BE2C (cell line): Measurements from ENCODE around the gene SEPTIN8.

Source experiments
- DNase-seq: peaks from one replicate; pipeline ENCODE4 v3.0.0-alpha.2; 2020
- H3K27me3 ChIP-seq: fragments of 250-450 bp; sonication (Bioruptor Pico); 2 replicates; pipeline ENCODE4 v1.5.1; 2020; ENCODE audit warnings: mild to moderate bottlenecking
- H3K36me3 ChIP-seq: fragments of 250-450 bp; sonication (Bioruptor Pico); 2 replicates; pipeline ENCODE4 v1.5.1; 2020; ENCODE audit warnings: mild to moderate bottlenecking
- H3K4me1 ChIP-seq: fragments of 250-450 bp; sonication (Bioruptor Pico); 2 replicates; pipeline ENCODE4 v1.5.1; 2020
- H3K4me3 ChIP-seq: 2 replicates; pipeline ENCODE4 v1.5.1; 2011; ENCODE audit warnings: low read depth, low read length
- H3K9me3 ChIP-seq: fragments of 250-450 bp; sonication (Bioruptor Pico); 2 replicates; pipeline ENCODE4 v1.5.1; 2020
- TF ChIP-seq, protein P1 (sequence below): IDR thresholded peaks from 2 replicates; pipeline ENCODE4 v1.5.1; 2012; ENCODE audit warnings: mild to moderate bottlenecking, low read depth, low read length

SEPTIN8 gene

DNA sequence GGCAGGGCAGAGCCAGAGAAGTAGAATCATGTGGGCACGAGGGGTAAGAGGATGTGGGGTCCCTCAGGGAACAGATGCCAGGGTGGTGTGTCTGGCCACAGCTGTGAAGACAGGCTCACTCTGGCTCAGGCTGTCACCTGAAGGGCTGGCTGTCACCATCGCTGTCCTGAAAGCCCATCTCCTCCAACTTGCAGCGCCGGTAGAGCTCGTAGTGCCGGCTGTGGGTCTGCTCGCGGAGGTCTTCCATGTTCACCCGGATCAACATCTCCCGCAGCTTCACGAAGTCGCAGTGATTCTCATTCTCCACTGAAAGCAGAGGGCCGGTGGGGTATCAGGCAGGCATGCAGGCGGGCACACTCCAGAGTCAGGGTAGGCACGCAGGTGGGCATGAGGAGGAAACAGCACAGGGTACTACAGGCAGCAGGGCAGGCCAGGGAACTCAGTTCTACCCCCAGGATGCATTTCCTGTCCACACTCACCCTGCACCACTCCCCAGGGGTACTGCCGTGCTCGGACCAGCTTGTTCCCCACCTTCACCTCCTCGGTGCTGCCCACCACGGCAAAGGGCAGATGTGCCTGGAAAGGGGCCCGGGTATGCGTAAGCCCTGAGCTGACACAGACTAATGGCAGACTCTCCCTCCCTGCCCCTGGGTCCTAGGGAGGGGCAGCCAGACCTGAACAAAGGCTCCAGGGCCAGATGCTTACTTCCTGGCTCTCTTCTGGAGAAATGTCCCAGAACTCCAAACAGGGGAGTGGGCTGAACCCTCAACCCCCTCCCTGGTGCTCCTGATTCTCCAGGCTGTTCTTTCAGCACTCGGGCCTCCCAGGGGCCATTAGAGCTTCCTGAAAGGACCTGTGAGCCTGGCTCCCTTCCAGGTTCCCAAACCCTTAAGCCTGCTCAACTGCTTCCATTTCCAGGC lies 15.5 kb downstream of the SEPTIN8 start:
- Histone ChIP-seq H3K4me3 (no peak overlapping the region), H3K4me1 (no peaks in the 10 kb centered on the region), H3K9me3 (no peaks in the 10 kb centered on the region), H3K27me3 (no peaks in the 10 kb centered on the region), H3K36me3 (peaks cover 25% of the 10 kb centered on the region)
- DNase-seq = no peak
- TF ChIP-seq, protein P1, sequence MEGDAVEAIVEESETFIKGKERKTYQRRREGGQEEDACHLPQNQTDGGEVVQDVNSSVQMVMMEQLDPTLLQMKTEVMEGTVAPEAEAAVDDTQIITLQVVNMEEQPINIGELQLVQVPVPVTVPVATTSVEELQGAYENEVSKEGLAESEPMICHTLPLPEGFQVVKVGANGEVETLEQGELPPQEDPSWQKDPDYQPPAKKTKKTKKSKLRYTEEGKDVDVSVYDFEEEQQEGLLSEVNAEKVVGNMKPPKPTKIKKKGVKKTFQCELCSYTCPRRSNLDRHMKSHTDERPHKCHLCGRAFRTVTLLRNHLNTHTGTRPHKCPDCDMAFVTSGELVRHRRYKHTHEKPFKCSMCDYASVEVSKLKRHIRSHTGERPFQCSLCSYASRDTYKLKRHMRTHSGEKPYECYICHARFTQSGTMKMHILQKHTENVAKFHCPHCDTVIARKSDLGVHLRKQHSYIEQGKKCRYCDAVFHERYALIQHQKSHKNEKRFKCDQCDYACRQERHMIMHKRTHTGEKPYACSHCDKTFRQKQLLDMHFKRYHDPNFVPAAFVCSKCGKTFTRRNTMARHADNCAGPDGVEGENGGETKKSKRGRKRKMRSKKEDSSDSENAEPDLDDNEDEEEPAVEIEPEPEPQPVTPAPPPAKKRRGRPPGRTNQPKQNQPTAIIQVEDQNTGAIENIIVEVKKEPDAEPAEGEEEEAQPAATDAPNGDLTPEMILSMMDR = no peak

DNA sequence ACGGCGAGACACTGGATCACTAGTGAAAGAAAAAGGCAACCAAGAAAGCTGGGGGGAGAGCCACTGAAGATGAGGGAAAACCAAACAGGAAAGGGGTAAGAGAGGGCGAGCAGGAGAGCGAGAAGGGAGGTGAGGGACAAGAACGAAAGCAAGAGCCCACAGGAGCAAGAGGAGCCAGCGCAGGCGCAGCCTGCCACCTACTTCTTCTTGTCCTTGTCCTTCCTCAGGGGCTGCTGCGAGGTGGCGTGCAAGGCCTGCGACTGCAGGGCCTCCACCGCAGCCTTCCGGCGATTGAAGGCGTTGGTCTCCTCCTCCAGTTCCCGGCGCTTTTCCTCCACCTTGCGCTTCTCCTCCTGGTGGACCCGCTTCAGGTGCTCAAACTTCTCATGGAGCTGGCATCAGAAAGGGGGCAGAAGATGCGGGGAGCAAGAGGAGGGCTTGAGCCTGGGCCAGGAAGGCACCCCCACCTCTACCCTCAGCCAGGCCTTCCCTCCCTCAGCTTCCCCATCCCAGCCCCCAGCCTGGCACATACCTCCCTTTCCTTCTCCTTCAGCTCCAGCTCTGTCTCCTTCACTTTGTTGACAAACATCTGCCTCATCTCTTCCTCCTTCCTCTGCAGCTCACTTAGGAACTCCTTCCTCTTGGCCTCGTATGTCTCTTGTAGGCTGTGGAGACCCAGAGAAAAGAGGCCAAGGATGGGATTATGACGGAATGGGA lies 16.3 kb downstream of the SEPTIN8 start:
- no peaks in the 10 kb centered on the region for H3K9me3 ChIP-seq
- H3K4me1 ChIP-seq = no peaks in the 10 kb centered on the region
- TF ChIP-seq, protein P1 = no peak
- no peak for DNase-seq
- no peak overlapping the region for H3K4me3 ChIP-seq
- H3K27me3 ChIP-seq = no peaks in the 10 kb centered on the region
- H3K36me3 ChIP-seq = peaks cover 25% of the 10 kb centered on the region

DNA sequence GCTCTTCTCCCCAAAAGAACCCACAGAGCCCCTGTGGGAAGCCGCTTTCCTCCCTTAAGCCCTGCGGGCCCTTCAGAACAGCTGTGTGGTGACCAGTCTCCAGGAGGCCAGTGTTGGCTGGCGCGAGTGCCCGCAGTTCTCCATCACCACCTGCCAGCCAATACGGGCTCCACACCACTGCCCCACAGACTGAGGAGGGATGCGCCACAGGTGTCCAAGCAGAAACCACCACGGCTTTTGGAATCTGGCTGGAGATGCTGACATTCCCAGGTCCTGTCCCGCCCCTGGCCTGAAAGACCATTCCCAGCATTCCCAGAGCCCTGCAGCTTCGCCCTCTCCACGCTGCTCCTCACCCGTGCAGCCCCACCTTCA lies 17.0 kb downstream of the SEPTIN8 start:
- Histone ChIP-seq H3K36me3 (peaks cover 25% of the 10 kb centered on the region), H3K4me1 (no peaks in the 10 kb centered on the region), H3K4me3 (no peak overlapping the region), H3K9me3 (no peaks in the 10 kb centered on the region), H3K27me3 (no peaks in the 10 kb centered on the region)
- TF ChIP-seq, protein P1 = no peak
- DNase-seq = no peak

DNA sequence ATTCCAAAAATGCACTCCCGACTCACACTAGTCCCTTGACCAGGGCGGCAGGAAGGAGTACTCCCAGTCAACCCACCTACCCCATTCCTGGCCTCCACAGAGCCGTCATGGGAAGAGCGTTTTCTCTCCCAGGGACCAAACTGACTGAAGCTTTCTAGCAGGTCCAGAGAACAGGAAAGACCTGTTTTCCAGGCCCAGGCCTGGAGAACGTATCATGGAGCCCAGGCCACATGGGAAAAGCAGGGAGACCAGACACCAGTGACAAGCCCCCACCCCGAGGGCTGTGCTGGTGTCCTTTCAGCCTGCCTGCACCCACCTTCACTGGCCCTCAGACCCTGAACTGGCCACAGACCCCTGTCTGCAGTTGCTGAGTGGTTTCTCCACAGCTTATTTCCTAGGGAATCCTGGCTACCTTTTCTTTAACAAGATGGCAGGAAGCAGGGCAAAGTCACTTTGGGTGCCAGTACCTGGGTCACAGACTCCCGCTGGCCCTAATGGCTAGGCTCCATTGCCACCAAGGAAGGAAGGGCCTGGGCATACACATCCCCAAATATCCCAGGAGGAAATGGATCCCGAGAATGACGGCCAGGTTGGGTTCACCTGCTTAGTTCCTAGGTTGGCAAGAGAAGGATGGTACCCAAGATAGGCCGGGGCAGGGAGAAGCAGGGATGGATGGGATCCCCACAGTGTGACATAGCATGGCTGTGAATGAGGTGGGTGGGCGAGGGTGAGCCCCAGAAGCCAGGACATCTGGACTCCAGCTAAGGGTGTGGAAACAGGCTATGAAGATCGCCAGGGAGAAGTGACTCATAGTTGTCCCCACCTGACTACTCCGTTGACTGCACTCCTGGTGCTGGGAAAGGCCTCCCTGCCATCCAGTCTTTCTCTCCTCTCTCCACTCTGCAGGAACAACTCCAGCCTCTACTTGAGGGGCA lies 17.7 kb downstream of the SEPTIN8 start:
- no peaks in the 10 kb centered on the region for H3K9me3 ChIP-seq
- no peak for DNase-seq
- H3K4me3 ChIP-seq = no peak overlapping the region
- H3K36me3 ChIP-seq = peaks cover 20% of the 10 kb centered on the region
- TF ChIP-seq, protein P1 = no peak
- no peaks in the 10 kb centered on the region for H3K27me3 ChIP-seq
- no peaks in the 10 kb centered on the region for H3K4me1 ChIP-seq

DNA sequence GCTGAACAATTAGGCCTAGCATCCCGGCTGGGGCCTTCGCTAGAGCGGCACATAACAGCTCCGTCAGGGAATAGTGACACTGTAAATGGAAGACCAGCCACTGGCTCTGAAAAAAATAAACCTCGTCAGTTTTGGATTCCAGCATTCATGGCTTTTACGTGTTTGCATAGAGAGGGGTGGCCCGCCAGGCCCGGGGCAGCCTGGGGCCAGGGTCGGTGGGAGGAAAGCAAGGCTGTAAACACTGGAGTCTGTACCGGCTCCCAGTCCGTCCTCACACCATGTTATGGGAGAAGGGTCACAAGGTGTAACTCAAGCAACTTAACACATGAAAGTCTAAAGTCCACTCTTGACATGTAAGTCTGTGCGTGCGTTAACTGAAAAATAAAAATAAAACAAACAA lies 18.6 kb downstream of the SEPTIN8 start:
- Histone ChIP-seq H3K4me3 (no peak overlapping the region), H3K36me3 (peaks cover 17% of the 10 kb centered on the region)

More for the DNA sequence above, 18.6 kb downstream of the SEPTIN8 start:
- no peaks in the 10 kb centered on the region for H3K9me3 ChIP-seq
- TF ChIP-seq, protein P1 = no peak
- H3K4me1 ChIP-seq = no peaks in the 10 kb centered on the region
- DNase-seq = no peak
- H3K27me3 ChIP-seq = no peaks in the 10 kb centered on the region
